HG03432 (cell line): ENCODE results near the gene GRIN1.

Source experiments
- ATAC-seq: cut with Tn5 transposase; IDR thresholded peaks from one replicate; pipeline ENCODE4 v1.9.1; 2021; ENCODE audit warnings: mild to moderate bottlenecking, moderate library complexity; ENCODE audit not compliant: unreplicated experiment

The GRIN1 gene

GRCh38 chr9:137138722-137139467, at the start of gene GRIN1:
GRIN1 (plus strand) TSS chr9:137139154; CDS start chr9:137139487, 333 bp downstream.
- ATAC-seq = no peak

- ATAC-seq = no peak
These were observed 49.6 kb upstream of the GRIN1 start for GRCh38 chr9:137089232-137089947.

GRCh38 chr9:137095664-137096517, 43.1 kb upstream of the GRIN1 start:
- ATAC-seq = peak; percentile 86

DNA sequence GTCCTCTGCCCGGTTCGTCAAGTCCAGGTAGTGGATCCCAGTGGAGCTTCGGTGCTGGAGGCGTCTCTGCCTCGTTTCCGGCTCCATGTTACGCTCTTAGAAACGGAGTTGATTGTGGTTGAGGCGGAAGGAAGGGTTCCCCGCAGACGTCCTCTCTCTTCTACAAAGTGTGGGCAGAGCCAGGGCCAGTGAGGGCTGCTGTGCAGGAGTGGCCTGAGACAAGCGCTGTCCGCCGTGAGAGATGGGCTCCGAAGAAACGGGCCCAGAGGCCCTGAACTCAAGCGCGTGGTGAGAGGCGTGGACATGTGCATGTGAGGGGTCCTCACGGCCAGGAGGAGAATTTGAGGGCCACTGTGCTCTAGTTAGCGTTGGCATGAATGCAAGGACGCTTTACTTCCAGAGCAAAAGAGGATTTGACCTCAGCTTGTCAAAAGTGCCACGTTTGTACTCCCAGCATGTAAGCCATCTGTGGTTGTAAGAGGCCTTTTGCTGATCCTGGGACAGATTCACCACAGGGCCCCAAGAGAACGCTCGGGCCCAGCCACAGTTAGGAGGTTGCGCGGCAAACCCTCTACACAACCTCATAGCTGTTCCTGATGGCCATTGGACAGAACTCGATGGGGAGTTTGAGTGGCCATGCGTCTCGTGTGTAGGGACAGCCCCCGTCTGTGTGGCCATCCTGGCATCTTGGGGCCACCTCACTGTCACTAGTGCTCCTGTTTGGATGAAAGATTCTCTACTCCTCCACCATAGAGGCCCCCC, 42.0 kb upstream of the GRIN1 start:
- ATAC-seq = no peak

DNA sequence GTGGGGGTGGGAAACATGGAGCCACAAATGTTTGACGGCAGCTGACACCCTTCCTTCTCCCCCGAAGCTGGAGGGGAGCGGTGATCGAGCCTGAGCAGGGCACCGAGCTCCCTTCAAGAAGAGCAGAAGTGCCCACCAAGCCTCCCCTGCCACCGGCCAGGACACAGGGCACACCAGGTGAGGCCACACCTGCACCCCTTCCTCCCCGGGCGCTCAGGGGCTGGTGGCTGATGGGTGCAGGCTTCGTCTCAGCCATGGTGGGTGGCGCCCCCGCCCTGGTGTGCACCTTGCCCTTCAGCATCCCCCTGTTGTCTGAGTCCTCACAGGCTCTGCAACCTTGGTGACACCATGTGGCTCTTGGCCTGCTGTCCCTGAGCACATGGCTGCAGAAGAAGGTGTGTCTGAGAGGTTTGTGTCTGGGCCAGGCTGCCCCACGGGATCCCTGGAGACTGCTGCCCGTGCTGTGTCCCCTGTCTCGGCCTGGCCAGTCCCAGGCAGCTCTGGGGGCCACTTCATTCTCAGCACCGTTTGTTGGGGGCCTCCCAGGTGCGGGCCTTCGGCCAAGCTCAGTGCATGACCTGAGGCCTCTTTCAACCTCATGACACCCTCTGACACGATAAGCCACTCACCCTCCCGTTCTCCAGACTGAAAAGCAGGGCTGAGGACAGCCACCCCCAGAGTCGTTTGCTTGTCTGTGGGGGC, 41.0 kb upstream of the GRIN1 start:
- no peak for ATAC-seq

DNA sequence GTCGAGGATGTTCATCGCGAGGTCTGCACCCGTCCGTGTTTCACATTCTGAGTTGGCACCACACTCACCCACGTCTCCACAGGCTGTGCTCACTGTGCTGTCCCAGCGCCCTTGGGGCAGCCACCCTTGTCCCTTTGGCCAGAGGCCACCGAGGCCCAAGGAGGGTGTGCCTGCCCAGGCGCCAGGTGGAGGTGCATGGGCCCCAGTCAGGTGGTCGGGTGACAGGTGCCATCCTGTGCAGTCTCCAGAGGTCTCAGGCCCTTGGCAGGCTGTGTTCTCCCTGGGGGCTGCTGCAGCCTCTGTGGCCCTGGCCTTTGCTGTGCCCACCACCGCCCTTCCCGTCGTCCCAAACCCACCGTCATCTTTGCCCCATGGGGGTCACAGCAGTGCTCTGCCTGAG, 39.7 kb upstream of the GRIN1 start:
- ATAC-seq = no peak

DNA sequence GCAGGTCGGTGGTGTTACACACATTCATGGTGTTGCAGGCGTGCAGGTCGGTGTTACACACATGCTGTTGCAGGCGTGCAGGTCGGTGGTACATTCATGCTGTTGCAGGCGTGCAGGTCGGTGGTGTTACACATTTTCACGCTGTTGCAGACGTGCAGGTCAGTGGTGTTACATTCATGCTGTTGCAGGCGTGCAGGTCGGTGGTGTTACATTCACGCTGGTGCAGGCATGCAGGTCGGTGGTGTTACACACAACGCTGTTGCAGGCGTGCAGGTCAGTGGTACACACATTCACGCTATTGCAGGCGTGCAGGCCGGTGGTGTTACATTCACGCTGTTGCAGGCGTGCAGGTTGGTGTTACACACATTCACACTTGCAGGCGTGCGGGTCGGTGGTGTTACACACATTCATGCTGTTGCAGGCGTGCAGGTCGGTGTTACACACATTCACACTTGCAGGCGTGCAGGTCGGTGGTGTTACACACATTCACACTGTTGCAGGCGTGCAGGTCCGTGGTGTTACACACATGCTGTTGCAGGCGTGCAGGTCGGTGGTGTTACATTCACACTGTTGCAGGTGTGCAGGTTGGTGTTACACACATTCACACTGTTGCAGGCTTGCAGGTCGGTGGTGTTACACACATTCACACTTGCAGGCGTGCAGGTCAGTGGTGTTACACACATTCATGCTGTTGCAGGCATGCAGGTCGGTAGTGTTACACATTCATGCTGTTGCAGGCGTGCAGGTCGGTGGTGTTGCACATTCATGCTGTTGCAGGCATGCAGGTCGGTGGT, 35.6 kb upstream of the GRIN1 start:
- no peak for ATAC-seq

- no peak for ATAC-seq
These were observed 32.9 kb upstream of the GRIN1 start for GRCh38 chr9:137105814-137106661.

DNA sequence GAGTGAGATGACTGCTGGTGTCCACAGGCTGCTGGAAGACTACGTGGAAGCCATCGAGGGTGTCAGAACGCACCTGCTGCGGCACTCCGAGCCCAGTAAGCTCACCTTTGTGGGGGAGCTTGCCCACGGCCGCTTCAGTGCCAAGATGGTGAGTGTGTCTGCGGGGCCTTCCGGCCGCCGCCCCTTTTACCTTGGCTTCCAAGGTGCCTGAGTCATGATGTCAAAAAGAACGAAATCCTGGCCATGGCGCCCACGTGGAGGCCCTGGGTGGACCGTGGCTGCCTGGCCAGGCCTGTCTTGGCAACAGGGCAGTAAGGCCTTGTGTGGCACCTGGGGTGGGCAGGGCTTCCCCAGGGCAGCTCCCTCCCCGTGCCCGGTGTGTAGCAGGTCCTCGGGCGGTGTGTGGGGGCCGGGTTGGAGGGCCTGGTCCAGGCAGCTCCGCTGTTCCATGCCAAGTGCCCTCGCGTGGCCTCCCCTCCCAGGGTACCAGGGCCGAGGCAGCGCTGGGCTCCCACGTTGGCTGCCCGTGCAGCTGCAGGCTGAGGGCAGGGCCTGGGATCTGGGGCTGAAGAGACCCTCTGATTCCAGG, 32.2 kb upstream of the GRIN1 start:
- no peak for ATAC-seq

DNA sequence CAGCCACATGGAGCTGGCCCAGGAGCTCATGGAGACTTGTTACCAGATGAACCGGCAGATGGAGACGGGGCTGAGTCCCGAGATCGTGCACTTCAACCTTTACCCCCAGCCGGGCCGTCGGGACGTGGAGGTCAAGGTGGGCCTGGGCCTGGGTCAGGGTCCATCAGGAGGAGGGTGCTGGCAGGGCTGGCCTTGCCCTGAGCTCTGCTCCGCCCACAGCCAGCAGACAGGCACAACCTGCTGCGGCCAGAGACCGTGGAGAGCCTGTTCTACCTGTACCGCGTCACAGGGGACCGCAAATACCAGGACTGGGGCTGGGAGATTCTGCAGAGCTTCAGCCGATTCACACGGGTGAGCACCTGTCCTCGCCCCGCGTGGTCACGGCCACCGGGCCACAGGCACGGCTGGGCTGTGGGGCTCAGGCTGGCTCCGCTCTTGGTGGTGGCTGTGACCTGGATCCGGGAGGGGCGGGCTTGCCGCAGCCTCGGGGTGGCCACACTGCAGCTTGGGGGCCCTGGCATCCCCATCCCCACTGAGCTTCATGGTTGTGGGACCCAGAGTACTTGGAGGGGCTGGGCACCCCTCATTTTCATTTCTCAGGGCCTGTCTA, 31.5 kb upstream of the GRIN1 start:
- no peak for ATAC-seq

DNA sequence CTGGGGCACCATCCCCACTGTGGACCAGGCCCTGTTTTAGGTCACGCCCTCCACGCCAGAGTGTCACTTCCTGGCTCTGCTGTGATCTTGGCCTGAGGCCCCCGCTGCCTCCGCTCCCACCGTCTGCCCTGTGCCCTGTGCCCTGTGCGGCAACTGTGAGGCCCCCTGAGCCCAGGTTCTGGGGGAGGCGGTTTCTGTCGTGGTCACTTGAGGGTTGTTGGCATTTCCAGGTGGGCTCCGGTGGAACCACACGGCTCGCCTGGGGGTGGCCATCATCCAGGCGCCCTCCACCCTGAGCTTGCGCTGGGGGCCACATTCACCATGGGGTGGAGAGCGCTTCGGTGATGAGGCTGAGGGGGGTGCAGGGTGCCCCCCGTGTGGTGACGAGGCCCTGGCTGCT, 31.0 kb upstream of the GRIN1 start:
- no peak for ATAC-seq

GRCh38 chr9:137108608-137109249, 30.2 kb upstream of the GRIN1 start:
- no peak for ATAC-seq

- no peak for ATAC-seq
These were observed 29.5 kb upstream of the GRIN1 start for GRCh38 chr9:137109250-137110146.

DNA sequence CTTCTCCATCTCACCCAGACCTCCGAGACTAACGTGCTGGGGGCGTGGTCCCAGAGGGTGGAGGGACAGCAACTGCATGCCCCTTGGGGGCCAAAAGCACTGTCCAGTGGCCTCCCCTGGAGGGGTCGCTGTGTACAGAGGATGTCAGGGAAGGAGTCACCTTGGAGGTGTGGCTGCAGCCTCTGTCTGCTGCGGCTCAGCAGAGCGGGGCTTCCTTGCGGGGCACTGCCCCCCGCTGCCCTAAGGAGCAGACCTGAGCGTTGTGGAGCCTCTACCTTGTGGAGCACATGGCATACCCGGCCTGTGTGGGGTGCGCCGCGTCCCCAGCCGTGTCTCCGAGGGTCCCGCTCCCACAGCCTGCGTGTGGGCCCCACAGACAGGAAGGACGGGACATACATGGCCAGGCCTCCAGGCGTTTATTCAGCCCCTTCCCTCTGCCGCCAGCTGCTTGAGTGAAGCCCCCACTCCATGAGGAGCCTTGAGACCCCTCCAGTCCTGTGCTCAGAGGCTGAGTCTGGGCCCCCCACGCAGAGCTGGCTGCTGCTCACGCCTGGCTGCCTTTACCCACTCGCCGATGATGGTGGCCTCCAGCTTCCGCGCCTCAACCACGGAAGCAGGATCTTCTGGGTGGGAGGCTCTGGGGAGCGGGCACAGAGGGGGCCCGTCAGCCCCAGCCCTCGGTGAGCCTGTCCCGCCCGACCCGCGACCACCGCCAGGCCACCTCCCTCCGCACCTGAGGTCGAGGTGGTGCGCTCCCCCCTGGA, 28.6 kb upstream of the GRIN1 start:
- ATAC-seq = no peak
